SIG-M5 treated with dmso at 0.1 percent for 504 hours (cell line): ENCODE results near the gene NRXN3.

ENCODE experiments used
- DNase-seq: peaks from one replicate; lab custom pipeline; 2025; ENCODE audit not compliant: unreplicated experiment; lab: John Stamatoyannopoulos, UW

The NRXN3 gene

DNA sequence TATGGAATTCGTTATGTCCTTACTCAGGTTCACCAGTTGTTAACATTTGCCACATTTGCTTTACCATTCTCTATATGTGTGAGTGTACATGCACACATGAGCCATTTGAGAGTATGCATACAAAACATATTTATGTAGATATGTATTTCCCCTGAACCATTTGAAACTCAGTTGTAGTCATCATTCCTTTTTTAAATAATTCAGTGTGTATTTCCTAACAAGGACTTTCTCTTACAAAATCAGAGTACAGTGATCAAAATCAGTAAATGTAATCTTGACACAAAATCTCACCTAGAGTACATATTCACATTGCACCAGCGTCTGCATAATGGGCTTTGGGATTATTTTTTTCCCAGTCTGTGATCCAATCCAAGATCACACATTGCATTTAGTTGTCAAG, 1656.2 kb downstream of the NRXN3 start:
- DNase-seq = no peak

DNA sequence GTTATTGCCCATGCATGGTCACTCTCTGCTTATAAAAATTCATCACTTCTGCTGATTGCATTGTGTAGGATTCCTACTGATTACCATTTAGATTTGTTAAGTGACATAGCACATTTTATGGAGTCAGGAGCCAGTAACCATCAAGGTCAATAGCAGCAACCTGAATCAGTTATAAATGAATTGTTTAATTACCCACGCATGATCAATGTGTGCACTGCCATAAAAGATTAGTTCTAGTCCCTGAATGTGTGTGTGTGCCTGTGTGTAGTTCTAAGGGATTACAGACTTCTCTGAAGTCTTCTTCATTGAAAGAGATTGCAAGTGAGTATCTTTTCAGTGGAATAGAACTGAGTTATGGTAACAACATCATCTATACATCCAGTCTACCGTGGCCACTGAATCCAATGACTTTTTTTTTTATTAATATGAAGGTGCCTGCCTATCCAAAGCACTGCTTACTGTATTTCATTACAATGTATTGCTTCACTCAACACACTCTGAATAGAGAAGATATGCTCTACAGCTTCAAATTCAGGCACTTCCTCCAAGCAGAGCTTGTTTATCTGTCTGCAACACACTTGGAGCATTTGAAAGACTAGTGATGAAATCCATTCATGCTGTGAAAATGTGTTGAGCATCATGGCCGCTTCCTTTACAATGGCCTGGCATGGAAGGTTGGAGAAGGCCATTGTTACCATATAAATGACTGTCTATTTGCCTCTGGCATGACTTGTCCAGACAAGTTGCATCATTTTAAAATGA, 1659.4 kb downstream of the NRXN3 start:
- no peak for DNase-seq

DNA sequence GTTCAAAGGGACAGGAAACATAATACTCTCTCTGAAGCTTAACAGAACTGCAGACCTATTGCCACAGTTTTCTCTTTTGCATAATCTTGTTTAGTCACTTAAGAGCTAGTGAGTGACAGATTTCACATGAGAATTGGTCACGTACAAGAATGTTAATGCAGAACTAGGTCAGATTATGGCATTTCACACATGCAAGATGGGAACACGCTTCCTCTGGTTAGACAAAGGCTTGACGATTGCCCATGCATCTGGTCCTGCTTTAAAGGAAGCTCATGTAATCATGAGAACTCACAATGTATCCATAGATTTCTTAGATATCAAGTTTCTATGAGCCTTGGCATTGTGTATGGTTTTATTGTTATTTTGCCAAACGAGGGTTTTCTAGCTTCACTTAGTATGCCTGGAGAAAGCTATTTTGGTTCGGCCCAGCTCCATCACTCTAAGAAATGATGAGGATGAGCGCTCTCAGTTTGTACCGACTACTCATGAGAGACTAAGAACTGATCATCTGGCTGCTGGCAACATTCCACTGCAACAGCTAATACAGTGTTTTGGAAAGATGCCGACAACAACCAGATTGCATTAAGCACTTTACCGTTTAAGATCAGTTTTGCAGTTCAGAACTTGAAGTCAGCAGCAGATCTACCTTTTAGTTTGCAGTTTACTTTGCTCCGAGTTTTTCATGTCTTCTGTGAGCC, 1661.2 kb downstream of the NRXN3 start:
- DNase-seq = no peak

DNA sequence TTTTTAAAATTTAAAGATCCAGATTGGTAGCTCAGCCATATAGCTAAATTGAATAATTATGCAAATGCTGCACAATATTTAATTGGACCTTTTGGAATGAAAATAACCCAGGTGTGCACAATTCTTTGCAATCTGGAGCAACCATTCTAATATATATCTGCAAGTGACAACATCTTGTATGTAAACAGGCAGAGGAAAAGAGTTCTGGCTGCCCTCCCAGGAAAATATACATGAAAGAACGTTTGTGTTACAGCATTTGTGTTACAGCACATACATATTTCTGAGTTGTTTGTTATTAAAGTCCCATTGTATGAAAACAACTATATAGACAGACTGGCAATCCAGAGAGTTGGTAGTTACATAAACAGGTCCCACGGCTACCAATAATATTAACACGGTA, 1663.6 kb downstream of the NRXN3 start:
- DNase-seq = no peak

DNA sequence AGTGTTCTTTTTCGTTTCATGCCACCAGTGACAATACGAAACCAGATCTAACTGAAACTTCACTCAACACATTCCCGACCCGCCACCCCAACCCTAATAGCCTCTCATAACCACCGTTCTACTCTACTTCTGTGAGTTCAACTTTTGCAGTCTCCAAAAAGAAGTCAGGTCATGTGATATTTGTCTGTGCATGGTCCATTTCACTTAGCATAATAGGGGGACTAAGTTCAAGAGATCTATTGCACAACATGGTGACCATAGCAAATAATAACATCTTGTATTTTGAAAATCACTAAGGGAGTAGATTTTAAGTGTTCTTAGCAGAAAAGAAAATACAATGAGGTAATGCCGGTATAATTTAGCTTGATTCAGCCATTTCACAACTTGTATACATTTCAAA, 1664.7 kb downstream of the NRXN3 start:
- no peak for DNase-seq

DNA sequence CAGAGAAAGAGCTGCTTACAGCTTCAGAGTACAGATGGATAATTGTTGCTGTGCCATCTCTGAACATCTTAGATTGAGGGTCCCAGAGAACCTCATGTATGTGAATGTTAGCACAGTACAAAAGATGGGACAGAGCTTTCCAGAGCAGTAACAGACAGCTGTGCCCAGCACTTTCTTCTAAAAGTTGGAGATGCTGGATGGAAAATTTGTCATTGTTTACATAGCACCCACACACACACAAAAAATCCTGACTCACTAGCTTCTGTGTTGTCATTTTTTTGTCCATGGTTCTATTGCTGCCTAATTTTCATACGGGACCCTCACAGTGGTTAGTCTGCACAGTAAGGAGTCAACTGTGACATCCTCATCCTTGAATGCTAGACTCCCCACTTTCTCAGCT, 1666.4 kb downstream of the NRXN3 start:
- DNase-seq = no peak

GRCh38 chr14:79837699-79838098, 1667.5 kb downstream of the NRXN3 start:
- DNase-seq = no peak

GRCh38 chr14:79840103-79840502, 1669.9 kb downstream of the NRXN3 start:
- no peak for DNase-seq

DNA sequence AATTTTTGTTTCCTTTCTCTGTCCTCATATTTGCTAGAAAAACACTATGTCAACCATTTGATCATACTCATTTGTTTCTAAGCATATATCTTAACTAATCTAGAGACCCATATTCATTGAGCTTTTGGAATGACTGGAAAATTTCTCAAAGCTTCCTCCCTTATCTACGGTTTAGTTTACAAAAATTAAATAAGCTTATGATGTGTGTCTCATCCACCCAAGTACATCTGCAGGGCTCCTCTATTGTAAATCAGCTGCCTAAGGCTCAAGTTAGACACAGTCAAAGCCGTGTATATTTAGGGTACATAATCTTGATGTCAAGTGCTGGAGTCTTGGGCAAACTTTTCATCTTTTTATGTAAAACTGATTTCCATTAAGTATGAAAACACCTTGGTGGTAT, 1670.7 kb downstream of the NRXN3 start:
- no peak for DNase-seq

GRCh38 chr14:79841433-79841832, 1671.3 kb downstream of the NRXN3 start:
- DNase-seq = no peak

- no peak for DNase-seq
Measured at GRCh38 chr14:79842270-79842669, 1672.1 kb downstream of the NRXN3 start.

GRCh38 chr14:79852950-79853744, 1683.0 kb downstream of the NRXN3 start:
- no peak for DNase-seq

- DNase-seq = no peak
Measured at GRCh38 chr14:79855789-79856188, 1685.6 kb downstream of the NRXN3 start.

DNA sequence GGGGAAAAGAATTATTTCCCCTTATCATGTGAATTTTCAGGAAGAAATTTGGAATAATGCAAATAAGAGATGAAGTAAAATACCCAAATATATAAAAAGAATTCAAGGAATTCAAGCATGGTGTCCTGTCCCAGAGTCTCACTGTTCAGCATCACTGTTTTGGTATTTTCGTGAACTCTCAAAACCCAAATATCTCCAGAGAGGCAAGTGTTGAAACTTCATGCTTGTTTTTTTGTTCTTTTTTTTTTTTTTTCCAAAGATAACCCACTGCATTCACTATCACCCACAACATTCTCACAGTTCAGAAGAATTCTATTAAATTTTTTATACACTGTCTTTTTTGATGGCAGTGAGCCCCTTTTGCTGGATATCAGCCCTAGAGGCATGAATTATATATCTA, 1686.2 kb downstream of the NRXN3 start:
- no peak for DNase-seq

GRCh38 chr14:79861111-79861510, 1690.9 kb downstream of the NRXN3 start:
- no peak for DNase-seq

DNA sequence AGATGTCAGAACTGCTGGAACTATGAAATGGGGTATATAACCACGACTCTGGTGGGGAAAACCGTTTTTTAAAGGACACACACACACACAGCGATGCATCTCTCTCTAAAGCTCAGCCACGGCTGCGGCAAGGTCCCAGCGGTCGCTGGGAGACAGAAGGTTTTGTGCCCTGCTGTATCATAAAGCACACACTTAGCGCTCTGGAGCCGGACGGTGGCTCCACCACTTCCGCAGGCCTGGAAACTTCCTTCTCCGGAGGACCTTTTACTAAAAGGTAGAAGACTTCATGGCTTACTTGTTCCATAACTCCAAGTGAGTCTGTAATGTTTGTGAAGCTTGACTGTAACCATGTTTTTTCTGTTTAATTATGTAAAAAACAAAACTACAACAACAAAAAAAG, 1691.9 kb downstream of the NRXN3 start:
- no peak for DNase-seq

DNA sequence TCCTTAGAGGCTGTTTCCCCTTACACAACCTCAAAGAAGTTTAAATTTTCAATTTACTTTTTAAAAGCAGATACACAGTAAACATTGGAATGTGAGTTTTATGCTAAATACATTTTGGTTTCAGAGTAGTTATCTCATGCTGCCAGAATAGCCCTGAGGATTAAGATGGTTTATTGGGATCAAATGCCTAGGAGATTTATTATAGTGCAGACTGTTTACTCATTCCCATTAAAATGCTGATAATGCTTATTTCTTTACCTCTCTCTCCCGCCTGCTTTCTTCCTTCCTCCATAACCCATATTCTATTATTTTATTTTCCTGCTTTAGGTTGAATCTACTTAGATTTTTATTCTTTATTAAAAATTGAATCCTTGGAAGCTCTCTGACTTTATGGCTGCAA, 1701.0 kb downstream of the NRXN3 start:
- DNase-seq = no peak

DNA sequence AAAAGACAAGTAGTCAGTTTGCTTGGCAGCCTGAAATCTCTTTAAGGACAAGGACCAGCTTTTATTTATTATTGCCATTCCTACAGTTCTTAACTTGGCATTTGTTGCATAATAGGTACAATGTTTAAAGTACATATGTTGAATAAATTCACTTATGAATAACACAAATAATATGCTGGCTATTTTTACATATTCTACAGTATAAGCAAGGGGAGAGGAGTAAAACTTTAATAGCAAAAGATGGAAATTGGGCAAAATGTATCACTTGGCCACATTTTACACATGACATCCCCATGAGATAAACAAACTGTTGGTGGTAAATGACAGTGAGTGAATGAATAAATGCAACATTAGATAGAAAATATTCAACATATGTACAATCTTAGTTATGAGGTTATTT, 1708.1 kb downstream of the NRXN3 start:
- DNase-seq = no peak

GRCh38 chr14:79878785-79879184, 1708.6 kb downstream of the NRXN3 start:
- no peak for DNase-seq

DNA sequence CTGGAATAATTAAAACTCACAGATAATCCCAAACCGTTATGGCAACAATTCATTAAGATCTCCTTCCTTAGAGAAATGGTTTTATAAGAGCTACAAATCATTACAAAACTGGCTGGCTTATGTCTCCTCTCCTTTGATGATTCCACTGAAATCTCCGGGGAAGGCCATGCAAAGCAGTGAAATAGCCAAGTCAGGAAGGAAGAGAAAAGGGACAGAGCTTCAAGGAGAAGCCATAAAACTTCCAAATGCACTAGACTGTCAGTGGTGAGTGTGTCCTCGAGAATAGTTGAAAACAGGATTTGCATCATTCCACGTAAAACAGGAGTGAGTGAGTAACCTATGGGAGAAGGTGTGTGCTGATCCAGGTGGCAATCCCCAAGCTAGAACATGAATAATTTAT, 1711.1 kb downstream of the NRXN3 start:
- DNase-seq = no peak

GRCh38 chr14:79890527-79890926, 1720.4 kb downstream of the NRXN3 start:
- no peak for DNase-seq

DNA sequence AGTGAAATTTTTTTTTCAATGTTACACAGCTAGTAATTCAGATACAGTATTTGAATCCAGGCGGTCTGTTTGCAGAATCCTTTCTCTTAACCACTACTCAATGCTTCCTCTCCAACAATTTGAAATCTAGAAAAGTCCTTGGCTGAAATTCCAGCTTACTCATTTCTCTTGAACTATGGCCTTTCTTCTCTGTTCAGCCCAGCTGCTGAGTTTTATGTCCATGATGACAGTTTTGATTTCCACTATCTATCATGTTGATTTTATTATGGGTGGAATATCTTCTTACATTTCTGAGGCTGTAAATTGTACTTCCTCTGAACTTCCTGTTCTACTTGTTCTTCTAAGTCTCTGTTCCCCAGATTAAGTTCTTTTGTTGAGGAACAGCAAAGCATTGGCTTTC, 1725.8 kb downstream of the NRXN3 start:
- no peak for DNase-seq
